ENCODE results near the gene RRP9.

Gene RRP9

DNA sequence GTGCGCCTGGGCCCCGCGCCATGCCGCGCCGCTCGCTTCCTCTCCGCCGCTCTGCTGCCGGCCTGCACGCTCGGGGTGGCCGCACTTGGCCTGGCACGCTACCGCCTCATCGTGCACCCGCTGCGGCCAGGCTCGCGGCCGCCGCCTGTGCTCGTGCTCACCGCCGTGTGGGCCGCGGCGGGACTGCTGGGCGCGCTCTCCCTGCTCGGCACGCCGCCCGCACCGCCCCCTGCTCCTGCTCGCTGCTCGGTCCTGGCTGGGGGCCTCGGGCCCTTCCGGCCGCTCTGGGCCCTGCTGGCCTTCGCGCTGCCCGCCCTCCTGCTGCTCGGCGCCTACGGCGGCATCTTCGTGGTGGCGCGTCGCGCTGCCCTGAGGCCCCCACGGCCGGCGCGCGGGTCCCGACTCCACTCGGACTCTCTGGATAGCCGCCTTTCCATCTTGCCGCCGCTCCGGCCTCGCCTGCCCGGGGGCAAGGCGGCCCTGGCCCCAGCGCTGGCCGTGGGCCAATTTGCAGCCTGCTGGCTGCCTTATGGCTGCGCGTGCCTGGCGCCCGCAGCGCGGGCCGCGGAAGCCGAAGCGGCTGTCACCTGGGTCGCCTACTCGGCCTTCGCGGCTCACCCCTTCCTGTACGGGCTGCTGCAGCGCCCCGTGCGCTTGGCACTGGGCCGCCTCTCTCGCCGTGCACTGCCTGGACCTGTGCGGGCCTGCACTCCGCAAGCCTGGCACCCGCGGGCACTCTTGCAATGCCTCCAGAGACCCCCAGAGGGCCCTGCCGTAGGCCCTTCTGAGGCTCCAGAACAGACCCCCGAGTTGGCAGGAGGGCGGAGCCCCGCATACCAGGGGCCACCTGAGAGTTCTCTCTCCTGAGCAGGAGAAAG is 14.4 kb upstream of the RRP9 start:
- DNase-seq (ENCODE audit: low spot score) = peak; percentile 57

GRCh38 chr3:51955175-51955892 is 13.6 kb upstream of the RRP9 start, which contains the start of gene GPR62:
Gene GPR62, plus strand, starts transcription at chr3:51955381. Its CDS starts 272 bp downstream, at chr3:51955653.
- peak; percentile 54 for DNase-seq (ENCODE audit: low spot score)

- no peak for DNase-seq (ENCODE audit: low spot score)
These were observed 13.0 kb upstream of the RRP9 start for GRCh38 chr3:51954713-51955112.

- DNase-seq (ENCODE audit: low spot score) = no peak
These were observed 12.4 kb upstream of the RRP9 start for GRCh38 chr3:51954105-51954504.

DNA sequence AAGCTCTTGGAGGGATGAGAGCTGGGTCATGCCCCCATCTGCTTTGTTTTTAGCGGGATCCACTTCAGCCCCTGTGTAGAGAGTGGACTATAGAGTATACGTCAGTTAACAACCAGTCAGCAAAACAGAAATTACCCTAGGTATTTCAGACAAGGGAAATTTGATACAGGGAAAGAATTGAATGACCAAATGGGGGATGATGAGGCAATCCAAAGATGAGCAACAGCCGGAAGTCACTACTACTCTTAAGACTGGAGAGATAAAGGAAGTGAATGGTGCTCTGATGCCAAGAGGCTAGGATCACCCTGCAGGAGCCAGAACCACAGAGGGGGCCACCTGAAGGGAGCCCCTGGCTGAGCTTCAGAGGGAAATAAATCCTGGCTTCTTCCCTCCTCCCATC is 11.7 kb upstream of the RRP9 start:
- no peak for DNase-seq (ENCODE audit: low spot score)

- DNase-seq (ENCODE audit: low spot score) = no peak
These were observed 9.2 kb upstream of the RRP9 start for GRCh38 chr3:51950899-51951298.

DNA sequence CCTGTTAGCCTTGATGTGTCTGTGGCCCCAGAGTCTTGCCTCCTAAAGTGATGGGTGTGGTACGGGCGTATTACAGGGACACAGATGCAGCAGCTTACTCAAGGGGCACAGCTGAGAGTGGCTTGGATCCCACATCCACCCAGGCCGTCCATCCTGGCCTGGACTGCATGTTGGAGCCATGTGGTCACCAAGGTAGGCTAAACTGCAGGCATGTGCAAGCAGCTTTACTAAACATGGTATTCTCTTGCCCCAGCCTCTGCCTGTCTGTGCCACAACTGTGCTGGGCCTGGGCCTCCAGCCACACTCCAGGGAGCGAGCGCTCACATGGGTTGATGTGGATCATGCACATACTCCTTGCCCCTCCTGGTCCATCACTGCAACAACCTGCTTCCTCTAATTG is 7.4 kb upstream of the RRP9 start:
- DNase-seq (ENCODE audit: low spot score) = no peak

DNA sequence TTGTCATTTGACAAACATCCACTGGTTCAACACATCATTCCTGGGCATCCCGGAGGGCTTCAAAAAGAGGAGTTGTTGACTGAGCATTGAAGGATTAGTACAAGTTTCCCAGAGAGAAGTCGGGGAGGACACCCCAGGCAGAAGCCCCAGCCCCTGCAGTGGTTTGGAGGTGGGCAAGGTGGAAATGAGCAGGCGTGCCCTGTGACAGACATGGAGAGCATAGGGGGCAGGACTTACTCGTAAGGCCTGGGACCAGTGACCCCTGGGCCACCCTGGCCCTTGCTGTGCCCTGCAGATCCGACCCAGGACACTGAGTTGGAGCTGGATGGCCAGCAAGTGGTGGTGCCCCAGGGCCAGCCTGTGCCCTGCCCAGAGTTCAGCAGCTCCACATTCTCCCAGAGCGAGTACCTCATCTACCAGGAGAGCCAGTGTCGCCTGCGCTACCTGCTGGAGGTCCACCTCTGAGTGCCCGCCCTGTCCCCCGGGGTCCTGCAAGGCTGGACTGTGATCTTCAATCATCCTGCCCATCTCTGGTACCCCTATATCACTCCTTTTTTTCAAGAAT is 6.4 kb upstream of the RRP9 start:
- no peak for DNase-seq (ENCODE audit: low spot score)

DNA sequence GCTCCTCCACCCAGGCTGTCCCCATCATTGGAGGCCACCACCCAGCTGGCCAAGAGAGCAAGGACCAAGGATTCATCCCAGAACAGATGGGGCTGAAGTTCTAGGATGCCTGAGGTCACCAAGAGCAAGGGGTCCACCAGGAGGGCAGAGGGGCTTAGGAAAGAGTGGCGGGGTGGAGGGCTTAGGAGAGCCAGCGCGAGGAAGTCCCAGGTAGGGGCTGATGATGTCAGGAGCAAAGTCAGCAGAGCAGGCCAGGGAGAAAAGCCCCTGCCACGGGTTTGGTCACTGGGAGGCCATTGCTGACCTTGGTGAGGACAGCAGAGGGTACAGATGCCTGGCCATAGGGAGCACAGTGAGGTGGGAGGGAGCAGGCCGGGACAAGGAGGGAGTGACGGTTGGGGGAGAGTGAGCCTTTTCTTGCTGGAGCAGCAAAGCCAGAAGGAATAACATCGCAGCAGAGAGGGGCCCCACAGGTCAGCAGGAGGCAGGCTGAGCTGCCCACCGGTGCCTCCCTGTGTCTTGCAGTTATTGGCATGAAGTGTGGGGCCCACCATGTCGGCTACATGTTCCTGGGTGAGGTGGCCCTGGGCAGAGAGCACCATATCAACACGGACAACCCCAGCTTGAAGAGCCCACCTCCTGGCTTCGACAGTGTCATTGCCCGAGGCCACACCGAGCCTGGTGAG is 5.7 kb upstream of the RRP9 start:
- DNase-seq (ENCODE audit: low spot score) = no peak

DNA sequence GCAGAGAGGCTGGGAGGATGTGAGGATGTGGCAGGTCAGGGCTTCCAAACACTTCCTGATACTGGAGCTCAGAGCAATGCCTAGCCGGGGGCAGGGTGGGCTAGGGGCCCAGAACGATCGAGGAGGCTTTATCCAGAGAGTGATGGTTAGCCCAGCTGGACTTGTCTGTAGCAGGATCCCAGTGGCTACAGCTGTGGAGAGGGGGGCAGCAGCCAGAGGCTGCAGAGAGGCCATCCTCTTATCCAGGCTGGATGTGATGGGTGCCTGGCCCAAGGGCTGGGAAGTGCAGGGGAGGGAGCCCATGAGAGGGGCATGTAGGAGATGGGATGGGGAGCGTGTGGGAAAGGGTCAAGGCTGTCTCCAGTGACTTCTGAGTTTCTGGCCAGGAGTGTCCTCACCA is 5.1 kb upstream of the RRP9 start:
- DNase-seq (ENCODE audit: low spot score) = no peak

GRCh38 chr3:51945926-51946705 is 4.4 kb upstream of the RRP9 start:
- no peak for DNase-seq (ENCODE audit: low spot score)

- no peak for DNase-seq (ENCODE audit: low spot score)
These were observed 3.5 kb upstream of the RRP9 start for GRCh38 chr3:51945031-51945840.

- DNase-seq (ENCODE audit: low spot score) = no peak
These were observed 2.8 kb upstream of the RRP9 start for GRCh38 chr3:51944451-51945021.

DNA sequence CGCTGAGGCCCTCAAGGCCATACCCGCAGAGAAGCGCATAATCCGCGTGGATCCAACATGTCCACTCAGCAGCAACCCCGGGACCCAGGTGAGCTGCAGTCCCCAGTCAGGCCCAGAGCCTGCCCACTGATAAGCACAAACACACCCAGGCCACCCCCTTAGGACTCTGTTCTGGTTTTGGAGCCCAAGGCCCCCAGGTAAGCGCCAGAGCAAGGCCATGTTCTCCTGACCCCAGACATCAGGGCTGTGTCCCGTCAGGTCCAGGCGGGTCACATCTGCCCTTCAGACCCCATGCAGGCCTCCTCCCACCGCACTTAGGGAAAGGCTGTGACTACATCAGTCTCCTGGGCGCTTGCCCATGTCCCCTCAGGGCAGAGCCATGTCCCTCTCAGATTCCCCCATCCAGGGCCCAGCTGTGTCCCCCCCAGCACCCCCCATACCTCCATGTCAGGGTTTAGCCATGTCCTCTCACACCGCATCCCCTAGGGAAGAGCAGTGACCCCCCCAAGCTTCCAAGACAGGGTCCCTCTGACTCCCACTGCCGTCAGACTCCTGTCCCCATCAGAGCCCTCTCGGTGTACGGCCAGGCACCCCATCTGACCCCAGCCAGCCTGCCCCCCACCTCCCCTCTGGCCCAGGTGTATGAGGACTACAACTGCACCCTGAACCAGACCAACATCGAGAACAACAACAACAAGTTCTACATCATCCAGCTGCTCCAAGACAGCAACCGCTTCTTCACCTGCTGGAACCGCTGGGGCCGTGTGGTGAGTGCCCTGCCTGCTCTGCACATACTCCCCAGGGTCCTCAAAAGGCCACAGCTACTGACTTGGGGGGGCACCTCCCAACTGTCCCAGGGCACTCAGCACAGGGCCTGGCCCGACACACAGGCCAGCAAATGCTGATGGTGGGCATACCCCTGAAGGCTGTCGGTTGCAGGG is 2.0 kb upstream of the RRP9 start:
- DNase-seq (ENCODE audit: low spot score) = no peak

DNA sequence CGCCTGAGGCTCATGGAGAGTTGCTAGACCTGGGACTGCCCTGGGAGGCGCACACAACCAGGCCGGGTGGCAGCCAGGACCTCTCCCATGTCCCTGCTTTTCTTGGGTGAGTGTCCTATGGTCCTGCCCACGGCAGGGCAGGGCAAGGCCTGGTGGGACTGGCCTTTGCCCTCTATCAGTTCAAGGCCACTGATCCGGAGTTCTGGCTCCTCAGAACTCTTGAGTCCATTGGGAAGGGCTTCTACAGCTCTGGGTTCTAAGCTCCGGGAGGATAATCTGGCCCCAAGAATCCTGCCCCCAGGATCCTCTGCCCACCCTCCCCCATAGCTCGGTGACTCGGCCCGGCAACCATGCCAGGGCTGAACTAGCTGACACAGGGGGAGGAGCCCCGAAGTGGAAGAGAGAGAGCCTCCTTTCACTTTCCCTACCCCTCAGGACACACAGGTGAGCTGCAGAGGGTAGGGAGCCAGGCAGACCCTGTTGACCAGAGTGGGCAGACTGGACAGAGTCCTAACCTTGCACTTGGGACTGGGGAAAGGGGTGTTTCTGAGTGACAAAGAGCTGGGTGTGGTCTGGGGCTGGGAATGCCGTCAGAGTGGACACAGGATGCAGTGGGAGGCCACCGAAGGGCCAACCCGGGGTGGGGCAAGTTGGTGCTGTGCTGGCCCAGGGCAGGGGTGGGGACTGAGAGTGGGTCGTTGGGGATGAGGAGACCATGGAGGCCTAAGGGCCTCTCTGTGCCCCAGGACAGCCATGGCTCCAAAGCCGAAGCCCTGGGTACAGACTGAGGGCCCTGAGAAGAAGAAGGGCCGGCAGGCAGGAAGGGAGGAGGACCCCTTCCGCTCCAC is 1.1 kb upstream of the RRP9 start:
- no peak for DNase-seq (ENCODE audit: low spot score)

DNA sequence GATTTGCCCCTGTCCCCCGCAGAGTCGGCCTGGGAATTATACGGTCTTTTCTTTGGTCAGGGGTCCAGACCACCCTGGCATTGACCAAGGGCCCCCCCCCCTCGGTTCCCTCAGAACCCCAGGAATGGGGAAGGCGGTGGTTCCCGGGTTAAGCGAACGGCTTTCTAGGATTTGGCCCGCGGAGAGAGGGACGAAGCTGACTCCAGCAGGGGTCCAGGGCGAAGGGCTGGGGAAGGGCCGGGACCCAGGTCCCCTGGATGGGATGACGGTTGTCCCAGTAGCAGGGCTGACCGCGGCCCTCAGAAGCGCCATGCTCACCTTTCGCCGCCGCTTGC is 274 bp downstream of the RRP9 start:
- no peak for DNase-seq (ENCODE audit: low spot score)

GRCh38 chr3:51940648-51941462 is 849 bp downstream of the RRP9 start:
- DNase-seq (ENCODE audit: low spot score) = no peak

Measured in D341Med (cell line).